Hematopoietic multipotent progenitor cell treated with erythropoietin and hydrocortisone succinate and interleukin-3 and kit ligand, for 17 days (in vitro differentiated cells): ENCODE data around the gene VSTM2L.

Source experiments
- DNase-seq: peaks from one replicate; pipeline ENCODE4 v3.0.0-alpha.2; 2015; ENCODE audit warnings: low spot score

The VSTM2L gene

GRCh38 chr20:37878835-37879599 is 23.9 kb upstream of the VSTM2L start:
- DNase-seq = no peak

GRCh38 chr20:37879843-37880242 is 23.1 kb upstream of the VSTM2L start:
- no peak for DNase-seq

- no peak for DNase-seq
Observed at GRCh38 chr20:37880726-37881591, 22.0 kb upstream of the VSTM2L start.

GRCh38 chr20:37881601-37882343 is 21.2 kb upstream of the VSTM2L start:
- no peak for DNase-seq

- DNase-seq = no peak
Observed at GRCh38 chr20:37882961-37883712, 19.8 kb upstream of the VSTM2L start.

GRCh38 chr20:37885042-37885441 is 17.9 kb upstream of the VSTM2L start:
- no peak for DNase-seq

- DNase-seq = no peak
Observed at GRCh38 chr20:37885593-37886503, 17.1 kb upstream of the VSTM2L start.

GRCh38 chr20:37886851-37887297 is 16.1 kb upstream of the VSTM2L start:
- DNase-seq = peak; percentile 8

- no peak for DNase-seq
Observed at GRCh38 chr20:37888641-37889040, 14.3 kb upstream of the VSTM2L start.

- DNase-seq = no peak
Observed at GRCh38 chr20:37890108-37890507, 12.8 kb upstream of the VSTM2L start.

GRCh38 chr20:37890643-37891042 is 12.3 kb upstream of the VSTM2L start:
- no peak for DNase-seq

- no peak for DNase-seq
Observed at GRCh38 chr20:37892001-37892400, 10.9 kb upstream of the VSTM2L start.

GRCh38 chr20:37893566-37894241 is 9.2 kb upstream of the VSTM2L start:
- no peak for DNase-seq

GRCh38 chr20:37894454-37894853 is 8.5 kb upstream of the VSTM2L start:
- no peak for DNase-seq

GRCh38 chr20:37895166-37895565 is 7.8 kb upstream of the VSTM2L start:
- no peak for DNase-seq

- no peak for DNase-seq
Observed at GRCh38 chr20:37896932-37897548, 5.9 kb upstream of the VSTM2L start.

- no peak for DNase-seq
Observed at GRCh38 chr20:37898233-37899104, 4.5 kb upstream of the VSTM2L start.
